Activated T-helper 1 cell treated with anti-CD3 and anti-CD28 coated beads, Interleukin-2, amount 50 U/mL, for 16 hours (primary cell): ENCODE data around the gene GPT2.

ENCODE experiments used
- DNase-seq, 2 donors: peaks; one replicate each; pipeline ENCODE4 v3.0.0-alpha.2; 2020; ENCODE audit warnings: low read depth in 1 of 2, low spot score in 1 of 2

The GPT2 gene

DNA sequence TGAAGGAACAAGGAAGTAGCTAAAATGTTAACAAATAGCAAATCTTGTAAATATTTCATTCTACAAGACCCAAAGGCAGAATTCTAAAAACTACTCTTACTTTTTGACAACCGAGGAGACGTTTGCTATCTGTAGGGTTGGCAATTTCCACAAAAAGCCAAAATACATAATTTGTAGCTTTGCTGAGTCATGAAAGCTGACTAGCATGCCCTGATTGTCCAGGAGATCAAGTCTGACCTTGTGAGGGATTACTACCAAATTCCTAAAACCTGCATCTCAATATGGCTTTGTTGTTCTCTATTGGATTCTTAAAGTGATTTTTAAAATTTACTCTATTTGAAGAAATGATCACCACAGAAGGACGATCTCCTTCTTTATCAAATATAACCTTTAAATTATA lies 78.5 kb downstream of the GPT2 start:
- DNase-seq = no peak

DNA sequence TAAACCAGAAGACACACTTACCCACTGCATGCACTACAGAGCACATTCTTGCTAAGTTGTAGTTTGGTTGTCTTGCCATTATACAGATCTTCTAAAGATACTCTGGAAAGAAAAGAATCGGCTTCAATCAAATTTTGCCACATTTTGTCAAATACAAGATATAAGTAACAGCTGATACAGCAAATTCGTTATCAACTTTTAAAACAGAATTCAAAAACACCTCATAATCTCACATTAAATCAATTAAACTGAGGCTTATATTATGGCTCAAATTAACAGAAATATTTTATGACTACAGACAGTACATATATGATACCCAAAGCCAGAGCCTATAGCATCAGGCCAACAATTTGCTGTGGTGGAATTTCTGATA lies 83.9 kb downstream of the GPT2 start:
- no peak for DNase-seq

DNA sequence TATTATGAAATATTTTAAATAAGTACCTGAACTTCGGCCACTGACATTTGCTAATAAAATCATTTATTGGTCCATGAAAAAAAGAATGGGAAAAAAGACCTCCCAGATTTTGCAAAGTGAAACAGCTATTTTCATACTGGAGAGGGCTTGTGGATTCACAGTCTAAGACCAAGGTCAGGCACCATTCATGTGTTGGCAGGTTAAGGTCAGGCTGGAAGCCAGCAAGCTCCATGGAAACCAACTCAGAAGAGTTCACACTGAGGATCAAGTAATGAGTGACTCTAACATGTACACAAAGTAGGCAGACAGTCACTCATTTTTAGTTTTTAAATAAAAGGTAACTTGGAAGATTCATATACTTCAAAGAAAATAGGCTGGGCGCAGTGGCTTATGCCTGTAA lies 85.9 kb downstream of the GPT2 start:
- no peak for DNase-seq

DNA sequence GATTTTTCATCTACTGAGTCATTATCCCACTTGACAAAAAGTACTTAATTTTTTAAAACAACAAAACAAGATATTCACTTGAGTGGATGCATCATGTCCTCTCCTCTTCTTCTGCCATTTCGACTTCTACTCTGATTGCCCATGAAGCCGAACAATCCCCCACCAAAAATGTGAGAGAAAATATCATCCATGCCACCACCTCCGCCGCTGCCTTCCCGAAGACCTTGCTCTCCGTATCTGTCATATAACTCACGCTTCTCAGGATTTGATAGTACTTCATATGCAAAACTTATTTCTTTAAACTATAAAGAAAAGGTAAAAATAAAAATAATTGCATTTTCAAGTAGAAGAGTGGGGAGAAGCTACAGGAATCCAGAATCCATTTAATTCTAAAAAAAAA lies 87.1 kb downstream of the GPT2 start:
- no peak for DNase-seq

DNA sequence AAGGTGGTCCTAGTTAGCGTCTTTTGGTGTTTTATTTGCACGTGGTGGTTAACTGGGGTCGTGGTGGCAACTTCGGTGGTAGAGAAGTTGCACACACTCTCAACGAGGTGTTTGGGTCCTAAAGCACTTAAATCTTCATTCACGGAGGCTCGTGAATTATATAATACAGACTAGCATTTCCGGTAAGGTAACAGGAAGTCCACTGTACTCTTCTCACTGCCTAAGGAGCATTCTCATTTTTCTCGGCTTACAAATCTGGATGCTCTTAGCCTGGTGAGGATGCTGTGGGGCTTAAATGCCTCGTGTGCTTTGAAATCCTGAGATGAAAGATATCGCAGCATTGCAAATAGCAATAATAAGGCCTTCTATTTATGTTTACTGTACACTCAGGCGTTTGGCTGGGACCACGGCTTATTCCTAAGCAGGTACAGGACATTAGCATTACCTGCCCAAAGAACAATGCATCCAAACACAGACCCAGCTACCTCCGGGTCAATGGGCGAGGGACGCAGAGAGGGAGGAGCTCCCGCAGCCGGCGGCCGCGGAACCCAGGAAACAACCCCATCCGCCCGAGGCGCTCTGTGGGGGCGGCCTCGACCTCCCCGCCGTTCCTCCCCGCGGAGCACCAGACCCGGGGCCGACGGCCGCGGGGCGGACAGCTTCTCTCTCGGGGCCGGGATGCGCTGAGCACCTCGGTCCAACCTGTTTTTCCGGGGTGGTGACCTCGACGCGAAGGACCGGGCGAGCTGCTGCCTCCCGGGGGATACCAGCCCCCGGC lies 88.5 kb downstream of the GPT2 start:
- DNase-seq = peak in 1 of 2 donors; percentile 22

DNA sequence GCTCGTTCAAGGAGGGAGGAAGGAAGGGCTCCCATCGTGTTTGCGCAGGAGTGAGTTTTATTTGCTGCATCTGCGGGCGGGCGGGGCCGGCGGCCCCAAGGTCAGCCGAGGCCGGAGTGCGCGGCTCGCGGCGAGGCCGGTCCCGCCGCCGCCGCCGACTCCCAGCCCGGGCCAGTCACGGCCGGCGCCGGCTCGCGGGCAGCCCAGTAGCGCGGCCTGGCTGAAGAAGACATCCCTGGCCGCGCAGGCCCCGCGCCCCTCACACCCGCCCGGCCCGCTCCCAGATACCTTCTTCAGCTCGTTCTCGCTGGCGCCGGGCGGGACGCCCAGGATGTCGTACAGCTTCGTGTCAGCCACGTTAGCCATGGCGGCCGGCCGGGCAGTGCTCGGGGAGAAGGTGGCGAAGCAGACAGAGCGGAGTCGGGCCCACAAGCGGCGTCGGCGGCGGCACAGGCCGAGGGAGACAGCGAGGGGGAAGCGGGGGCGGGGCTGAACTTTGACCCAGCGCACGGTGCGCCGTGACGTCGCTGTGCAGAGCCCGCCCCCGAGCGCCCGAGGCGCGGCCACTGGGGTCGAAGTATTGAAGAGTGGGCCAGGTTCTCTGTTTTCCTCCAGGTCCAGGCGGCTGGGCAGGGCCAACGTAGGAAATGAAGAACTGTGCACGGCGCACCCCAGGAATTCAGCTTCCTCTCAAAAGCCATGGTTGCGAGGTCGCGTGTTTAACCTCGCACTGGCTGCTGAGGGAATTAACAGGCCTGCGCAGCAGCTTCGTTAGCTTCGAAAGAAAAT lies 89.2 kb downstream of the GPT2 start, which contains the start of gene DNAJA2:
Gene DNAJA2 (minus strand): TSS at position 468 of the 789 bp plus-strand sequence. CDS start 102 bp downstream, at position 366.
- DNase-seq = peak; percentile 88 to 90

DNA sequence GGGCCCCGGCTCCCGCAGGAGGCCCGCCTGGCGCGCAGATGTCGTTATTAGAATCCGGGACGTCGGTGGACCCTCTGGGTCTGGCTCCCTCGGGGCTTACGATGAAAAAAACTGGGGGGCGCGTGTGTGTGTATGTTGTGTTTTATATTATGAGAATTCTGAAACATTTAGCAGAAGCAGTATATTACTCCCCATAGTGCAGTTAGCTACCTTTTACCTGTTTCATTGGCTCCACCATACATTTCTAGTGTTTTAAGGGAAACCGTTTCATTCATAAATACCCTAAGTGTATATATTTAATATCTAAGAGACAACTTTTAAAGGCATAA lies 89.8 kb downstream of the GPT2 start:
- DNase-seq = no peak

DNA sequence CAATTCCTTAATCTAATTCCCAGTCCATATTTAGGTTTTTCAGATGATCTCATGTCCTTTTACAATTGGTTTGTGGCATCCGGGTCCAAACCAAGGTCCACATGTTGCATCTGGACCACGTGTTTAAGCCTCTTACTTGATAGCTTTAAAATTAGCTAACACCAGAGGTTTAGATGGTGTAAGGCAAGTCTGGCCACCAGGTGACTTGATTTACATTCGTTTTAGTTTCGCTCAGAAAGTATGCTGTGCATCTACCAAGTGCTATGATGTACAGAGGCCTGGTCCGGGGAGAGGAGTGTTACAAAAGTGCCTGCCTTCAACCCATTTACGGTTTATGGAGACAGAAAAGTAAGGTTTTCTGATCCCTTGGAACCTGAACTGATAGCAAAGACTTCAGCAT lies 90.2 kb downstream of the GPT2 start:
- DNase-seq = no peak

DNA sequence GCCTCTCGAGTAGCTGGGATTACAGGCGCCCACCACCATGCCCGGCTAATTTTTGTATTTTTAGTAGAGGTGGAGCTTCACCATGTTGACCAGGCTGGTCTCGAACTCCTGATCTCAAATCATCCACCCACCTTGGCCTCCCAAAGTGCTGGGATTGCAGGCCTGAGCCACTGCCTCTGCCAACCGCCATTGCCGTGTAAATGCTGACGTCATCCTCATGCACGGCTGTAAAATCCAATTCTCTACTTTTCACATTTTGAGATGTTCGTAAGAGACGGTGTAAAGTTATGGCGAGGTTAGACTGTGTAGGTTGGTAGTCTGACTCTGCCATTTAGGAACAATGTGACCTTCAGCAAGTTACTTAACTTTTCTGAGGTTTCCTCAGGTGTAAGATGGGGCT lies 91.0 kb downstream of the GPT2 start:
- DNase-seq = no peak

DNA sequence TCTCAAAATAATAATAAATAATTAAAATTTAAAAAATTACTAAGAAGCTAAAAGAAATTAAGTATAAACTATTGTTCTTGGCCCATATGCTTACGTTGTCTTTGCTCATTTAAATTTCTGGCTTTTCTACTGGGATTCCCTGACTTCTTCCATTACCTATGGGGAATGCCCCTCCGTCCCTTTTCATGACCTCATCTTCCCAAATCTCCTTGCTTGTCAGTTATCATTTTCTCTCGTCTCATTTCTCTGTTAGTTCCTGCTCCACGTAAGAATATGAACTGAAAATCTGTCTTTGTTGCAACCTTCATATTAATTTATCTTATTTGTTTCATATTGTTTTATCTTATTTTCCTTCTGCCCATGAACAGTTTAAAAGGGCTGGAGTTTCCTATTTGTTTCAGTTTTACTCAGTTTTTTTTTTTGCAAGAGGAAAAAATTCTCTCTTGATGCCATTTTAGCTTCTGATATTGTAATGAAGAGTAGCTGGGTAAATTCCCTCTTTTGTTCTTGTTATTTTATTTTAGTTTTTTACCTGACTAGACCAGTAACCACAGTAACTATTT lies 91.8 kb downstream of the GPT2 start:
- DNase-seq = no peak

DNA sequence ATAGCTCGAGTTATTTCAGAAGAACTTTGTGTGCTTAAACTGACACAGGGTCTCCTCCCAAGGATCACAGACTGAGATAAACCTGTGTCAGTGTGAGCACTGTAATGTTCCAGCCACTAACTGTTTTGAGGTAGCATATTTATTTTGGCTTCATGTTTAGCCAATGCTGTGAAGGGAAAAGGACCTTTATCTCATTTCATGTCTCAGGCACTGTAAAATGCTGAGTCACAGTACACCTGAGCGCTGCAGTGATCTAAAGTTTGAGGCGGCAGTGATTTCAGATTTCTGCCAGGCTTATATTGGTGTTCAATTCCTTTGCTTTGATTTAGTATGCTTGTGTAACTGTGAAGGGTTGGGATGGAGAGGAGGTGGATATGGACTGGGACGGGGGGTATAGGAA lies 92.4 kb downstream of the GPT2 start:
- DNase-seq = no peak
